GM21423 (cell line): ENCODE results near the gene MPZL3.
A peak's percentile ranks its signal among the peaks of the same experiment; 100 is the strongest.
"Not testable (repeated sequence)": the region's sequence is repeated elsewhere in the genome, so short reads cannot be mapped to it uniquely, and the experiment has no call there.

Experiments
- ATAC-seq: cut with Tn5 transposase; IDR thresholded peaks from one replicate; pipeline ENCODE4 v1.9.1; 2021; ENCODE audit warnings: mild to moderate bottlenecking, moderate library complexity; ENCODE audit not compliant: unreplicated experiment

MPZL3 gene

GRCh38 chr11:118213781-118214180, 38.4 kb downstream of the MPZL3 start:
- ATAC-seq: no peak

GRCh38 chr11:118213201-118213600, 39.0 kb downstream of the MPZL3 start:
- ATAC-seq: no peak

GRCh38 chr11:118212781-118213191, 39.4 kb downstream of the MPZL3 start:
- no peak for ATAC-seq

- no peak for ATAC-seq
Measured at GRCh38 chr11:118212131-118212725, 39.9 kb downstream of the MPZL3 start.

GRCh38 chr11:118211006-118211405, 41.2 kb downstream of the MPZL3 start:
- ATAC-seq: no peak

GRCh38 chr11:118210323-118210722, 41.8 kb downstream of the MPZL3 start:
- no peak for ATAC-seq

- no peak for ATAC-seq
Measured at GRCh38 chr11:118209033-118209432, 43.1 kb downstream of the MPZL3 start.

- ATAC-seq: no peak
Measured at GRCh38 chr11:118207079-118207478, 45.1 kb downstream of the MPZL3 start.

- no peak for ATAC-seq
Measured at GRCh38 chr11:118206391-118207031, 45.7 kb downstream of the MPZL3 start.

- no peak for ATAC-seq
Measured at GRCh38 chr11:118205606-118206378, 46.4 kb downstream of the MPZL3 start.

GRCh38 chr11:118202599-118203422, 49.4 kb downstream of the MPZL3 start:
- ATAC-seq: peak; percentile 75

- ATAC-seq: no peak
Measured at GRCh38 chr11:118201966-118202365, 50.2 kb downstream of the MPZL3 start.

- no peak for ATAC-seq
Measured at GRCh38 chr11:118200901-118201680, 51.1 kb downstream of the MPZL3 start.

GRCh38 chr11:118200497-118200896, 51.7 kb downstream of the MPZL3 start:
- no peak for ATAC-seq

GRCh38 chr11:118199135-118199534, 53.0 kb downstream of the MPZL3 start:
- ATAC-seq: no peak

- ATAC-seq: no peak
Measured at GRCh38 chr11:118198370-118198769, 53.8 kb downstream of the MPZL3 start.

- no peak for ATAC-seq
Measured at GRCh38 chr11:118194835-118195627, 57.1 kb downstream of the MPZL3 start.

GRCh38 chr11:118193910-118194566, 58.1 kb downstream of the MPZL3 start:
- no peak for ATAC-seq

GRCh38 chr11:118192817-118193216, 59.3 kb downstream of the MPZL3 start:
- ATAC-seq: not testable (repeated sequence)
